KMS-11 (cell line): ENCODE results near the gene ZBTB40.

ENCODE experiments used
- H2AFZ ChIP-seq: fragments of 200-600 bp; sonication (generic); 2 replicates; pipeline ENCODE4 v1.6.1; 2016; ENCODE audit warnings: antibody characterized with exemption, mixed run types, low read depth
- H3K27ac ChIP-seq: fragments of 200-600 bp; sonication (generic); 2 replicates; pipeline ENCODE4 v1.6.1; 2016; ENCODE audit warnings: mild to moderate bottlenecking, mixed run types
- H3K27me3 ChIP-seq: fragments of 200-600 bp; sonication (generic); 2 replicates; pipeline ENCODE4 v1.6.1; 2017; ENCODE audit warnings: mild to moderate bottlenecking, low read depth, mixed run types, moderate library complexity; ENCODE audit not compliant: insufficient read depth
- H3K36me3 ChIP-seq: fragments of 200-600 bp; sonication (generic); 2 replicates; pipeline ENCODE4 v1.6.1; 2017; ENCODE audit warnings: mild to moderate bottlenecking, mixed run types; ENCODE audit not compliant: insufficient read depth
- H3K4me1 ChIP-seq: fragments of 200-600 bp; sonication (generic); 2 replicates; pipeline ENCODE4 v1.6.1; 2016; ENCODE audit warnings: mild to moderate bottlenecking, low read depth, mixed run types; ENCODE audit not compliant: poor library complexity, severe bottlenecking
- H3K4me2 ChIP-seq: fragments of 200-600 bp; sonication (generic); 2 replicates; pipeline ENCODE4 v1.7.0; 2016; ENCODE audit warnings: mild to moderate bottlenecking, mixed run types
- H3K4me3 ChIP-seq: fragments of 200-600 bp; sonication (generic); IDR thresholded peaks from 2 replicates; pipeline ENCODE4 v1.6.1; 2017; ENCODE audit warnings: low read depth, low read length, mixed read lengths; ENCODE audit not compliant: insufficient read depth
- H3K79me2 ChIP-seq: fragments of 200-600 bp; sonication (generic); 2 replicates; pipeline ENCODE4 v1.6.1; 2016; ENCODE audit warnings: low read depth, mixed run types; ENCODE audit not compliant: insufficient read depth
- H3K9ac ChIP-seq: fragments of 200-600 bp; sonication (generic); 2 replicates; pipeline ENCODE4 v1.6.1; 2016; ENCODE audit warnings: mild to moderate bottlenecking, mixed run types
- H4K20me1 ChIP-seq: fragments of 200-600 bp; sonication (generic); 2 replicates; pipeline ENCODE4 v1.6.1; 2016; ENCODE audit warnings: mild to moderate bottlenecking, mixed run types; ENCODE audit not compliant: insufficient read depth
- CTCF ChIP-seq: fragments of 200-600 bp; sonication (generic); conservative IDR thresholded peaks from 2 replicates; pipeline ENCODE4 v1.6.1; 2017; ENCODE audit warnings: low read depth, mild to moderate bottlenecking, antibody characterized with exemption, low read length, moderate library complexity, mixed read lengths

Gene ZBTB40

GRCh38 chr1:22431965-22432364, 19.7 kb upstream of the ZBTB40 start:
- Histone ChIP-seq H3K4me3 (no peak overlapping the region), H3K27me3 (no peaks in the 10 kb centered on the region), H3K79me2 (no peaks in the 10 kb centered on the region), H3K9ac (no peak overlapping the region), H3K4me2 (no peak overlapping the region), H2AFZ (no peak overlapping the region), H4K20me1 (no peaks in the 10 kb centered on the region), H3K36me3 (no peaks in the 10 kb centered on the region), H3K4me1 (no peaks in the 10 kb centered on the region), H3K27ac (no peak overlapping the region)
- TF ChIP-seq CTCF, result no peak

- Histone ChIP-seq H3K36me3 (no peaks in the 10 kb centered on the region), H3K27me3 (no peaks in the 10 kb centered on the region), H3K79me2 (no peaks in the 10 kb centered on the region), H3K4me2 (no peak overlapping the region), H3K27ac (no peak overlapping the region), H3K4me1 (no peaks in the 10 kb centered on the region), H3K4me3 (no peak overlapping the region), H4K20me1 (no peaks in the 10 kb centered on the region), H2AFZ (no peak overlapping the region), H3K9ac (no peak overlapping the region)
- TF ChIP-seq CTCF, result no peak
Observed at GRCh38 chr1:22434717-22435116, 16.9 kb upstream of the ZBTB40 start.

- Histone ChIP-seq H3K4me2 (no peak overlapping the region), H3K4me3 (no peak overlapping the region), H3K27ac (no peak overlapping the region), H3K36me3 (no peaks in the 10 kb centered on the region), H3K4me1 (no peaks in the 10 kb centered on the region), H3K79me2 (no peaks in the 10 kb centered on the region), H4K20me1 (no peaks in the 10 kb centered on the region), H3K9ac (no peak overlapping the region), H2AFZ (no peak overlapping the region), H3K27me3 (no peaks in the 10 kb centered on the region)
- no peak for TF ChIP-seq CTCF
Observed at GRCh38 chr1:22436948-22437347, 14.7 kb upstream of the ZBTB40 start.

- H3K4me3 ChIP-seq, result no peak overlapping the region
- no peaks in the 10 kb centered on the region for H4K20me1 ChIP-seq
Observed at GRCh38 chr1:22437573-22437972, 14.1 kb upstream of the ZBTB40 start.

More at GRCh38 chr1:22437573-22437972, 14.1 kb upstream of the ZBTB40 start:
- TF ChIP-seq CTCF, result no peak
- Histone ChIP-seq H3K79me2 (no peaks in the 10 kb centered on the region), H3K27me3 (no peaks in the 10 kb centered on the region), H3K36me3 (no peaks in the 10 kb centered on the region), H3K27ac (no peak overlapping the region), H3K4me2 (no peak overlapping the region), H2AFZ (no peak overlapping the region), H3K9ac (no peak overlapping the region), H3K4me1 (no peaks in the 10 kb centered on the region)
